Endodermal cell (in vitro differentiated cells): Measurements from ENCODE around the gene PTPRM. TPM values are rescaled to one million over a fixed set of nuclear protein-coding genes. Genes with fewer than 3 reads are reported as not detected.

Source experiments
- DNase-seq: peaks from one replicate; pipeline ENCODE4 v3.0.0-alpha.2; 2017
- H3K27ac ChIP-seq: 2 replicates; pipeline ENCODE4 v1.5.1; 2013; ENCODE audit warnings: mild to moderate bottlenecking, low read depth, low read length, moderate library complexity
- H3K27me3 ChIP-seq: 2 replicates; pipeline ENCODE4 v1.6.1; 2013; ENCODE audit warnings: mild to moderate bottlenecking, low read length, moderate library complexity; ENCODE audit not compliant: insufficient read depth, control insufficient read depth, poor library complexity, severe bottlenecking
- H3K36me3 ChIP-seq: 2 replicates; pipeline ENCODE4 v1.7.0; 2013; ENCODE audit warnings: mild to moderate bottlenecking, low read length, moderate library complexity; ENCODE audit not compliant: control insufficient read depth, insufficient read depth
- H3K4me1 ChIP-seq: one replicate; pipeline ENCODE4 v1.7.0; 2013; ENCODE audit warnings: low read length; ENCODE audit not compliant: control insufficient read depth, insufficient read depth
- H3K4me3 ChIP-seq: 2 replicates; pipeline ENCODE4 v1.5.1; 2013; ENCODE audit warnings: mild to moderate bottlenecking, low read length, moderate library complexity
- H3K9ac ChIP-seq: 2 replicates; pipeline ENCODE4 v1.6.1; 2013; ENCODE audit warnings: mild to moderate bottlenecking, low read length, moderate library complexity; ENCODE audit not compliant: poor library complexity, severe bottlenecking; ENCODE audit errors: extremely low read depth
- H3K9me3 ChIP-seq: 2 replicates; pipeline ENCODE4 v1.6.1; 2013; ENCODE audit warnings: mild to moderate bottlenecking, low read length, moderate library complexity; ENCODE audit not compliant: control insufficient read depth
- H3K27ac Mint-ChIP-seq: 2 replicates; pipeline ENCODE4 v1.8.0; 2020; ENCODE audit warnings: mixed read lengths
- H3K27me3 Mint-ChIP-seq: 2 replicates; pipeline ENCODE4 v1.8.0; 2021; ENCODE audit warnings: mild to moderate bottlenecking, mixed read lengths; ENCODE audit not compliant: insufficient read depth
- H3K36me3 Mint-ChIP-seq: 2 replicates; pipeline ENCODE4 v1.8.0; 2020; ENCODE audit warnings: low read depth, mixed read lengths
- H3K4me1 Mint-ChIP-seq: 2 replicates; pipeline ENCODE4 v1.8.0; 2020; ENCODE audit warnings: mixed read lengths
- H3K4me3 Mint-ChIP-seq: 2 replicates; pipeline ENCODE4 v1.8.0; 2020; ENCODE audit warnings: mild to moderate bottlenecking, moderate library complexity, mixed read lengths
- H3K9me3 Mint-ChIP-seq: 2 replicates; pipeline ENCODE4 v1.8.0; 2020; ENCODE audit warnings: mild to moderate bottlenecking, mixed read lengths
- CTCF ChIP-seq: fragments of 200-600 bp; sonication (generic); conservative IDR thresholded peaks from 2 replicates; pipeline ENCODE4 v1.5.0; 2021; ENCODE audit warnings: antibody characterized with exemption, mild to moderate bottlenecking
- WGBS, 2 experiments: methylation state at CpG; one replicate each; pipeline versions ENCODE4 v1.1.5 to v1.1.7; 2013; ENCODE audit warnings: missing lambda C conversion rate in 2 of 2, mixed read lengths in 1 of 2; ENCODE audit not compliant: insufficient coverage in 1 of 2, insufficient read length in 1 of 2; 5-methylcytosine and 5-hydroxymethylcytosine counted together
- total RNA-seq, 2 donors: library from RNA; stranded (reverse); fragmentation: NEBNext Ultra II Directional in 1 of 2; extraction: Animal tissue kit (Norgen Biotek cat#: 25700) in 1 of 2; gene quantifications; 2 replicates in 1 of 2; 3 replicates in 1 of 2; pipeline ENCODE4 v1.2.1, GENCODE V29; 2021

The PTPRM gene
- total RNA-seq, 2 donors from 2014 or later, result 47.2 to 57.6 TPM

DNA sequence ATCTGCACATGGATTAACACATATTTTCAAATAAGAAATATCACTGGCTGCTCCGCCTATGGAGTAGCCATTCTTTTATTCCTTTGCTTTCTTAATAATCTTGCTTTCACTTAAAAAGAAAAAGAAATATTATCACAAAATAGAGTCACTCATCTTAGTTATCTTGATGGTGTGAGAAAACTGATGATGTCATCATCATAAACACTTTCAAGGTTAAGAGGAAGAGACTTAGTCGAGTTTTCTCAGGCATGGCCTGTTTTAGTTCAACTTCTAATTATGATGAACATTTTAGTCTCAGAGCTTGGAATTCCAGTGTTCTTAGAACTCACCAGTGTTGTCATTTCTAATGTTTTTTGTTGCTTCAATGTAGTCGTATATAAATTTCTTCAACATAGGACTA is 506.1 kb downstream of the PTPRM start:
- no peaks in the 10 kb centered on the region for H3K4me1 Mint-ChIP-seq
- H3K27me3 Mint-ChIP-seq, result no peaks in the 10 kb centered on the region
- 93 to 100% methylated on average over 1 to 2 of the region's 3 CpGs for WGBS, 2 experiments
- no peak for DNase-seq
- no peak overlapping the region for H3K27ac Mint-ChIP-seq
- no peaks in the 10 kb centered on the region for H3K9me3 ChIP-seq
- H3K36me3 Mint-ChIP-seq, result peaks cover 10% of the 10 kb centered on the region
- no peak overlapping the region for H3K4me3 Mint-ChIP-seq
- peaks cover 15% of the 10 kb centered on the region for H3K36me3 ChIP-seq
- H3K9ac ChIP-seq, result no peak overlapping the region
- no peaks in the 10 kb centered on the region for H3K9me3 Mint-ChIP-seq
- no peak overlapping the region for H3K27ac ChIP-seq
- no peaks in the 10 kb centered on the region for H3K4me1 ChIP-seq
- H3K27me3 ChIP-seq, result no peaks in the 10 kb centered on the region
- H3K4me3 ChIP-seq, result no peak overlapping the region
- no peak for TF ChIP-seq CTCF

GRCh38 chr18:8080092-8080491 is 513.0 kb downstream of the PTPRM start:
- Histone ChIP-seq H3K4me1 (peaks cover 16% of the 10 kb centered on the region), H3K27ac (no peak overlapping the region), H3K36me3 (peaks cover 6% of the 10 kb centered on the region), H3K27me3 (no peaks in the 10 kb centered on the region), H3K9ac (no peak overlapping the region), H3K4me3 (no peak overlapping the region), H3K9me3 (no peaks in the 10 kb centered on the region)
- Mint-ChIP-seq H3K4me3 (no peak overlapping the region), H3K9me3 (no peaks in the 10 kb centered on the region), H3K27ac (no peak overlapping the region), H3K36me3 (peaks cover 5% of the 10 kb centered on the region), H3K27me3 (no peaks in the 10 kb centered on the region), H3K4me1 (peaks cover 38% of the 10 kb centered on the region)
- no peak for TF ChIP-seq CTCF
- DNase-seq, result no peak

DNA sequence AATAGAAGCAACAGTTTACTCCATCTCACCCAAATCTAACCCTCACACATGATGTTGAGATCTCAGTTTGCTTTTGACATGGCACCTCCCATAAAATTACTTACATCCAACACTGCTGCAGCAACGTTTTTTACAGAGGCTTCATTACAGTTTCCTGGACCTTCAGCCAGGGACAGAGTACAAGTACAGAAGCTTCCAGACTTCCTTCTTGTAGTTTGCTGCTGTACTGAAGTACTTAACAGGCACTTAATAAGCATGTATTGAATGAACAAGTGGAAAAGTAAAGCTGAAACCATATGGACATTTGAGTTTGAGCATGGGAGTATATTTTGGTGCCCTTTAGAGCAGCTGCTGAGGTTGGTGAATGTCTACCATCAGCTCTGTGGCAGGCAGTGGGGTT is 514.2 kb downstream of the PTPRM start:
- Mint-ChIP-seq H3K4me1 (peaks cover 42% of the 10 kb centered on the region), H3K9me3 (no peaks in the 10 kb centered on the region), H3K36me3 (peaks cover 8% of the 10 kb centered on the region), H3K4me3 (no peak overlapping the region), H3K27ac (no peak overlapping the region), H3K27me3 (no peaks in the 10 kb centered on the region)
- peaks cover 13% of the 10 kb centered on the region for H3K36me3 ChIP-seq
- whole genome bisulfite sequencing, 2 experiments, result 53 to 89% methylated on average over 1 of the region's 1 CpG
- H3K4me3 ChIP-seq, result peak overlapping the region; percentile 20
- no peaks in the 10 kb centered on the region for H3K27me3 ChIP-seq
- no peak overlapping the region for H3K9ac ChIP-seq
- peak; percentile 11 for TF ChIP-seq CTCF
- no peak for DNase-seq
- H3K9me3 ChIP-seq, result no peaks in the 10 kb centered on the region
- H3K27ac ChIP-seq, result no peak overlapping the region
- peaks cover 23% of the 10 kb centered on the region for H3K4me1 ChIP-seq
